ENCODE measurements around the gene INHBB.
"Not testable (repeated sequence)": the region's sequence is repeated elsewhere in the genome, so short reads cannot be mapped to it uniquely, and the experiment has no call there.

The INHBB gene

GRCh38 chr2:120383631-120384340, 37.9 kb downstream of the INHBB start:
- DNase-seq, result no peak

DNA sequence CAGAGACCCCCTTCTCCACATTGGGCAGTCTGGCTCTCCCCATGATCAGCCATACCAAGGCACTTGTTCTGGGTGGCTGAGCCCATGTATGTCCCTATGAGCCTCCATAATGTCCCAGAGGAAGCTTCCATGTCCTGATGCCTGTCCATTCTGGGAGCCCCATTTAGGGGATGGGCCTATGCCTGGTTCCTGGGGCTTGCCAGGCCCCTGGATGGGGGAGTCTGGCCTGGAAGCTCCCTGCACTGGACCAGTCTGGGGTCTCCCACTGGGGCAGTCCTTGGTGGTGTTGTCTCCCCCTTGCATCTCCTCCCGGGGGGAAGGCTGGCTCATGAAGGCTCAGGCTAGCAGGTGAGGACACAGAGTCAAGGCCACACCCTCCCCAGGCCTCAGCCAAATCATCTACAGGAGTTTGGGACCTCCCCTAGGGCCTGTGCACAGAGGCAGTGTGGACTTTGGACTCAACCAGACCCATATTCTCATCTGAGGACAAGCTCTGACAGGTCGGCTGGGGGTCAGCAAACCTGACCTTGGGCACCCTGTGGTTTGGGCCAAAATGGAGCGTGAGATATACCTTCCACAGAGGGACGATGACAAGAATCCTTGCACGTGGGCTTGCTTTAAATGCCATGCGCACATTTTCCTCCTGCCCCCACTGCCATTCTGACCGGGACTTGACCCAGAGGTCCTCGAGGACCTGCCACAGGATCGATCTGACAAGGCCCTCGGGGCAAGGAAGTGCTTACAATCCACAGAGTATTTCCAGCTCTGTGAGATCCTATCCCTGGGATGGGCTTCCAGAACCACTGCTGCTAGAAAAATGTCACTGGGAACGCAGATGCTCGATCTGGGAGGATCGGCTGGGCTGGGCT, 38.8 kb downstream of the INHBB start:
- DNase-seq, result no peak

GRCh38 chr2:120385355-120386127, 39.6 kb downstream of the INHBB start:
- no peak for DNase-seq

GRCh38 chr2:120388222-120389035, 42.5 kb downstream of the INHBB start:
- no peak for DNase-seq

GRCh38 chr2:120389036-120389391, 43.1 kb downstream of the INHBB start:
- no peak for DNase-seq

- DNase-seq, result no peak
These were observed 44.6 kb downstream of the INHBB start for GRCh38 chr2:120390381-120391055.

DNA sequence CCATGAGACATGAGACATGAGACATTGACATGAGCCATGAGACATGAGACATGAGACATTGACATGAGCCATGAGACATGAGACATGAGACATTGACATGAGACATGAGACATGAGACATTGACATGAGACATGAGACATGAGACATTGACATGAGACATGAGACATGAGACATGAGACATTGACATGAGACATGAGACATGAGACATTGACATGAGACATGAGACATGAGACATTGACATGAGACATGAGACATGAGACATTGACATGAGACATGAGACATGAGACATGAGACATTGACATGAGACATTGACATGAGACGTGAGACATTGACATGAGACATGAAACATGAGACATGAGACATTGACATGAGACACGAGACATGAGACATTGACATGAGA, 45.4 kb downstream of the INHBB start:
- DNase-seq, result not testable (repeated sequence)

DNA sequence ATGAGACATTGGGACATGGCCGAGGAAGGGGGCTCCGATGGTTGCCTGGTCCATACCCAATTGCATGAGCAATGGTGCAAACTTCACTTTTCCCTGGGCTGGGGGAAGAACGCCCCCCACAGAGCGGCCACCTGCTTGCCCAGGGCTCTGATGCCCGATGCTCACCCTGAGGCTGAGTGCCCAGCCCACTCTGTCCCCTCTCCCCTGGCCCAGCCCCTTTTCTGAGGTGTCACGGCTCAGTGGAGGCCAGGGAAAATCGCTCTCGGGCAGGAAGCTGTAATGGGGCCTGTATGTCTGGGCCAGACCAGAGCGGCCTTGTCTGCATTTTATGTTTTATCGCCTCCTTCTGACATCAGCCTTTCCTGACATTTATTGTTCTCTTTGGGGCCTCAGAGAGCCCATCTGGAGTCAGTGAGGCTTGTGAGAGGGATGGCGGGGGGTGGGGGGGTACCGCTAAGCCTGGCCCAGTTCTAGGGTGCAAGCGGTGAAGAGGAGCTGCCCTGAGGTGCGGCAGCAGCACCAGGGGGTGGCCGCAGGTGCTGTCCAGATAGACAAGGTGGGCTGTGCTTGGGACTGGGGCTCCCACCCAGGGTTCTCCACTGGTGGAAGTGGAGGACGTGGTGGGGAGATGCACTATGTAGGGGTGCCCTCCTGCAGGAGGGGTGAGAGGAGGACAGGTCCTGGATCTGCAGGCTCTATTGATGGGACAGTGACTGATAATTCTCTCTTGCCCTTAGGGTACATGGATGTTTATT, 46.2 kb downstream of the INHBB start:
- no peak for DNase-seq

DNA sequence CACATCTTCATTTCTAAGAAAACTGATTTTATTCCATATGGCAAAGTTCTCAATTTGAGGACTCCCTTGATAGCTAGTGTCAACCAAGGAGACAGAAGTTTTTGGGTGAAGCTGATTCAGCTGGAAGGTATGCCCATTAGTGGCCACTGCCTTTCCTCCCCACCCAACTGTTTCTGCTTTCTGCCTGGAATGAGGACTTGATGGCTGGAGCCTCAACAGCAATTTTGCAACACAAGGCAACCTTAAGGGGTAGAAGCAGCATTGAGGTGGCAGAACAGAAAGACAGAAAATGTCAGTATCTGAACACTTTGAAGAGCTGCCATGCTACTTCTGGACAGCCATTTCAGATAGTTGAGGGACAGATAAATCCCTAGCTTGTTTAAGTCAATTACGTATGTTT, 47.0 kb downstream of the INHBB start:
- DNase-seq, result no peak

DNA sequence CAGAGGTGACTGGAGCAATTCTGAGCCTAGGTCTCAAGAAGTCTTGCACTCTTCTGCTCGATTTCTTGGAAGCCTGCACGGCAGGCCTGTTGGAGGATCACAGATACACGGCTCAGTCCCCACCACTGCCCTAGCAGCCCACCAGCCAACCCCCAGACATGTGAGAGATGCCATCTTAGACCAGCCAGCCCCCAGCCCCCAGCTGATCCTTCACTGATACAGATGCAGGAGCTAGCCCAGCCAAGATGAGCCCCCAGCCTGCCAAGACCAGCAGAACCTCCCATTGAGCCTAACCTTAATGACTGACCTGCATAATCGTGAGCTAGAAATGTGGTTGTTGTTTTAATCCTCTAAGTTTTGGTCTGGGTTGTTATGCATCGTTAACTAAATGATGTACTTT, 47.5 kb downstream of the INHBB start:
- DNase-seq, result no peak

- no peak for DNase-seq
These were observed 48.8 kb downstream of the INHBB start for GRCh38 chr2:120394764-120395163.

DNA sequence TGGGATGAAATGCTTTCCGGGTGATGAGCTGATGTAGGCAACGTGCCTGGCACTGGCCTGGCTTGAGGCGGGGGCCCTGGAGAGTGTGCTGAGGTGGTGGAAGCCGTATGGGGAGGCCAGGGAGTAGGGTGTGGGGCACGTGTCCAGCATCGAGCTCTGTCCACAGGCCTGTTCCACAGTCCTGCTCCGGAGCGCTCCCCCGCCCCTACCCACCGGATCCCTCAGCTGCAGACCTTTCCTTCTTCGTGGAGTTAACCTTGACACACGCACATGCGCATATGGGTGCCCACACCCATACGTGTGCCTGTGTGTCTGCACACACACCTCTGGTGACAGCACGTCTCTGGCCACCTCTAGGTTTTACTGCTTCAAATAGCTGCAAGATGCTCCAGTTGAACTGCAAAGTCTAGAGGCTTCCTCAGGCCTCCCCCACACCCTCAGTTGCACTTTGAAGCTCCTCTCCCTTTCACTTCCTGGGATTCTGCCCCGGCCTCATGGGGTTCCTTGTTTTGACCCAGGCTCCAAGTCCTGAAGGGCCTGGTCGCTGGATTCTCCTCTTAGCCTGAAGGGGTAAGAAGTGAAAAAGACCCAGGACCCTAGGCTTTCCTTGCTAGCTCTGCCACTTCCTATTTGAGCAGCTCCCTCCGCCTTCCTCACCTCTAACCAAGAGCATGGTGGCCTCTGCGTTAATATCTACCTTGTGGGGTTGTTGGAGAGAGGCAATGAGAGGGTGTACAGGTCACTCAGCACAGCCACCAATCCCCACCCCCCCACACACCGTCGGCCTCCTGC, 49.5 kb downstream of the INHBB start:
- no peak for DNase-seq

- no peak for DNase-seq
These were observed 50.3 kb downstream of the INHBB start for GRCh38 chr2:120396013-120396860.

- no peak for DNase-seq
These were observed 51.2 kb downstream of the INHBB start for GRCh38 chr2:120396861-120397811.

DNA sequence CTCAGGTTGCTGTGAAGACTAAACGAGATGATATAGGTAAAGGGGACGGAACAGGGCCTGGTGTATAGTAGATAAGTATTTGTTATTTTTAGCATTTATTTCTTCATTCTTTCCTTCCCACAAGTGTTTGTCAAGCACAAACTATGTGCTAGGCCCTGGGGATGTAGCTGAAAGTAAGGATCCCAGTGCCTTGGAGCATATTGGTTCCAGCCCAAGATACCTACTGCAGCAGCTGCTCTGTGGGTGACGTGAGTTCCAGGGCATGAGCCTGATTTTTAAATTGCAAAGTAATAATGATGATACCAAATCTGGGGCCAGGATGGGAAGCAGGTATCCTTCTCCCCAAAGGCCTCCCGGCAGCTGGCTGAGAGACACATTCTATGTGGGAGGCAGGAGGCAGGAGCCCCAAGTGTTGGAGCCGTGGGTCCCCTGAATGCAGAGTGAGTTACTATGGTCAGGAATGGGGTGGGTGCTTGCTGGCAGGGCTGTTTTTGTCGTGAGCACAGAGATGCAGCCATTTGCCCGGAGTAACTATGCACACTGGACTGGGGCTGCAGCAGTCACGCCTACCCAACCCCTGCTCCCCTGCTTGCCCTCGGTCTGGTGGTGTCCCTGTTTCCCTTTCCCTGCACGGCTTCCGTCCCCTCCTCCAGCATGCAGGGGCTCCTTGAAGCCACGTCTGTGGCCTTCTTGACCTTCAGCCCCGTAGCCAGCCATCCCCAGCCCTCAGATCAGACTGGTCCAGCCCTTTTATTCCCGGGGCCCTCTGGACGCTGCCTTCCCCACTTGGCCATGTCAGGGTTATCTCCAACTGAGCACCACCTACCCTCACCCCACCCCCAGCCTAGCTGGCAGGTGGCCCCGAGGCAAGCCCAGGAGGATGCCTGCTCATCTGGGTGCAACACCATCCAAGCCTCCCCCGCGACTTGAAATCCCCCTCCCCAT, 52.4 kb downstream of the INHBB start:
- DNase-seq, result no peak

- no peak for DNase-seq
These were observed 53.3 kb downstream of the INHBB start for GRCh38 chr2:120398996-120399888.

All from activated T-cell treated with anti-CD3 and anti-CD28 coated beads for 4 hours (primary cell).